ENCODE results near the gene PBX4. TPM values are rescaled to one million over a fixed set of nuclear protein-coding genes. Genes with fewer than 3 reads are reported as not detected.

PBX4 gene
- total and polyA plus RNA-seq, 10 of the 15 experiments (the other 5 are each of a cell fraction or from before 2014, with no cell fraction given) = 0.18 to 17.3 (median 4.2) TPM

- Histone ChIP-seq H3K4me1 (ENCODE audit: control insufficient read depth, insufficient read depth, low read length) (no peaks in the 10 kb centered on the region), H3K36me3 (ENCODE audit: control insufficient read depth in 2 of 2, insufficient read depth in 2 of 2, low read length in 1 of 2) (no peaks in the 10 kb centered on the region), H3K9ac (ENCODE audit: control insufficient read depth, insufficient read depth, low read length) (no peak overlapping the region), H3K27me3 (replicated peaks in 1 of 2; ENCODE audit: control insufficient read depth in 2 of 2, insufficient read depth in 2 of 2, low read length in 1 of 2) (no peaks in the 10 kb centered on the region), H4K20me1 (ENCODE audit: control insufficient read depth, insufficient read depth) (no peaks in the 10 kb centered on the region), H3K4me2 (ENCODE audit: control insufficient read depth, insufficient read depth) (no peak overlapping the region), H2AFZ (ENCODE audit: control insufficient read depth, low read depth, low read length) (no peak overlapping the region), H3K27ac (ENCODE audit: control insufficient read depth, insufficient read depth) (no peak overlapping the region), H3K9me3 (replicated peaks; ENCODE audit: control insufficient read depth, insufficient read depth, low read length) (no peaks in the 10 kb centered on the region), H3K79me2 (ENCODE audit: control insufficient read depth, insufficient read depth, low read length) (no peaks in the 10 kb centered on the region), H3K4me3 (no peak overlapping the region)
- intact Hi-C loops (cut with micrococcal nuclease; ENCODE audit: unreplicated experiment) (no loop called here), in situ Hi-C loops (cut with MboI) (loop anchor here (25.0 kb wide), 4 partner anchors 862 to 1487 kb away; partner anchors contain the start of genes ZNF66 and ZNF737)
- WGBS (ENCODE audit: insufficient coverage, insufficient replicate concordance, low lambda C conversion rate, missing lambda C conversion rate) = 52% methylated on average over 23 of the region's 23 CpGs
- RAD21 ChIA-PET (ENCODE audit: unreplicated experiment) = no interaction called here
- CTCF ChIA-PET = interaction anchor here (7.2 kb wide), 1 partner anchor 18 kb away, joined by 50 read pairs; no protein-coding TSS in a partner anchor
- POLR2A ChIA-PET = no interaction called here
- ATAC-seq (no peak), DNase-seq (ENCODE audit: low read depth, low spot score) (no peak), FAIRE-seq (no peak)
- no TSS peak for BruUV-seq (replicated peaks)
- SMC1A ChIA-PET (ENCODE audit: uncharacterized antibody, unreplicated experiment) = no interaction called here
- TF ChIP-seq RB1 (IDR thresholded peaks at IDR 0.05; ENCODE audit: borderline replicate concordance) = no peak
- no peak for TF ChIP-seq NFYA (IDR thresholded peaks at IDR 0.05; ENCODE audit: borderline replicate concordance, low read depth, low read length)
- TF ChIP-seq RELA (IDR thresholded peaks at IDR 0.05; ENCODE audit: borderline replicate concordance, partially characterized antibody) = no peak
- no peak for TF ChIP-seq ZBTB33 (IDR thresholded peaks at IDR 0.05)
- no peak for TF ChIP-seq GATAD2B (conservative IDR thresholded peaks at IDR 0.05; ENCODE audit: low read depth)
- TF ChIP-seq EED (IDR thresholded peaks at IDR 0.05; ENCODE audit: low read depth) = no peak
- no peak for TF ChIP-seq ZBTB4 (CRISPR knock-in tag; IDR thresholded peaks at IDR 0.05)
- no peak for TF ChIP-seq SUZ12 (IDR thresholded peaks at IDR 0.05; ENCODE audit: unreplicated experiment)
- TF ChIP-seq MYC (IDR thresholded peaks at IDR 0.05; ENCODE audit: insufficient read depth, insufficient read length, insufficient replicate concordance, low read length, severe bottlenecking) = no peak
- TF ChIP-seq CREB1 (IDR thresholded peaks at IDR 0.05; ENCODE audit: low read depth) = no peak
- no peak for TF ChIP-seq JUND (IDR thresholded peaks at IDR 0.05; ENCODE audit: low read depth, low read length)
- TF ChIP-seq NBN (IDR thresholded peaks at IDR 0.05) = no peak
- TF ChIP-seq BCLAF1 (IDR thresholded peaks at IDR 0.05) = no peak
- no peak for TF ChIP-seq ATF3 (IDR thresholded peaks at IDR 0.05; ENCODE audit: borderline replicate concordance, extremely low read depth, low read depth, low read length)
- no peak for TF ChIP-seq ZNF207 (IDR thresholded peaks at IDR 0.05; ENCODE audit: borderline replicate concordance)
- TF ChIP-seq POLR2A (IDR thresholded peaks at IDR 0.05; ENCODE audit: low read depth, low read length) = no peak
- TF ChIP-seq ZNF24 (IDR thresholded peaks at IDR 0.05) = no peak
These were observed 68.6 kb downstream of the PBX4 start for GRCh38 chr19:19549804-19550464.
